ENCODE measurements around the gene TRABD2B.

Gene TRABD2B

GRCh38 chr1:47887475-47888293 lies 109.5 kb downstream of the TRABD2B start:
- H3K4me3 ChIP-seq (ENCODE audit: low read depth, low read length): no peak overlapping the region
- TF ChIP-seq, protein P1, sequence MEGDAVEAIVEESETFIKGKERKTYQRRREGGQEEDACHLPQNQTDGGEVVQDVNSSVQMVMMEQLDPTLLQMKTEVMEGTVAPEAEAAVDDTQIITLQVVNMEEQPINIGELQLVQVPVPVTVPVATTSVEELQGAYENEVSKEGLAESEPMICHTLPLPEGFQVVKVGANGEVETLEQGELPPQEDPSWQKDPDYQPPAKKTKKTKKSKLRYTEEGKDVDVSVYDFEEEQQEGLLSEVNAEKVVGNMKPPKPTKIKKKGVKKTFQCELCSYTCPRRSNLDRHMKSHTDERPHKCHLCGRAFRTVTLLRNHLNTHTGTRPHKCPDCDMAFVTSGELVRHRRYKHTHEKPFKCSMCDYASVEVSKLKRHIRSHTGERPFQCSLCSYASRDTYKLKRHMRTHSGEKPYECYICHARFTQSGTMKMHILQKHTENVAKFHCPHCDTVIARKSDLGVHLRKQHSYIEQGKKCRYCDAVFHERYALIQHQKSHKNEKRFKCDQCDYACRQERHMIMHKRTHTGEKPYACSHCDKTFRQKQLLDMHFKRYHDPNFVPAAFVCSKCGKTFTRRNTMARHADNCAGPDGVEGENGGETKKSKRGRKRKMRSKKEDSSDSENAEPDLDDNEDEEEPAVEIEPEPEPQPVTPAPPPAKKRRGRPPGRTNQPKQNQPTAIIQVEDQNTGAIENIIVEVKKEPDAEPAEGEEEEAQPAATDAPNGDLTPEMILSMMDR (IDR thresholded peaks at IDR 0.05; ENCODE audit: control insufficient read depth, extremely low read depth, insufficient read depth): no peak
- DNase-seq (ENCODE audit: low read depth): no peak

- TF ChIP-seq, protein P1 (IDR thresholded peaks at IDR 0.05; ENCODE audit: control insufficient read depth, extremely low read depth, insufficient read depth): no peak
- H3K4me3 ChIP-seq (ENCODE audit: low read depth, low read length): no peak overlapping the region
- DNase-seq (ENCODE audit: low read depth): no peak
These were observed 110.1 kb downstream of the TRABD2B start for GRCh38 chr1:47887060-47887459.

GRCh38 chr1:47886141-47886540 lies 111.0 kb downstream of the TRABD2B start:
- TF ChIP-seq, protein P1 (IDR thresholded peaks at IDR 0.05; ENCODE audit: control insufficient read depth, extremely low read depth, insufficient read depth): no peak
- H3K4me3 ChIP-seq (ENCODE audit: low read depth, low read length): no peak overlapping the region
- DNase-seq (ENCODE audit: low read depth): no peak

GRCh38 chr1:47885062-47885830 lies 111.9 kb downstream of the TRABD2B start:
- no peak overlapping the region for H3K4me3 ChIP-seq (ENCODE audit: low read depth, low read length)
- DNase-seq (ENCODE audit: low read depth): no peak
- TF ChIP-seq, protein P1 (IDR thresholded peaks at IDR 0.05; ENCODE audit: control insufficient read depth, extremely low read depth, insufficient read depth): no peak

DNA sequence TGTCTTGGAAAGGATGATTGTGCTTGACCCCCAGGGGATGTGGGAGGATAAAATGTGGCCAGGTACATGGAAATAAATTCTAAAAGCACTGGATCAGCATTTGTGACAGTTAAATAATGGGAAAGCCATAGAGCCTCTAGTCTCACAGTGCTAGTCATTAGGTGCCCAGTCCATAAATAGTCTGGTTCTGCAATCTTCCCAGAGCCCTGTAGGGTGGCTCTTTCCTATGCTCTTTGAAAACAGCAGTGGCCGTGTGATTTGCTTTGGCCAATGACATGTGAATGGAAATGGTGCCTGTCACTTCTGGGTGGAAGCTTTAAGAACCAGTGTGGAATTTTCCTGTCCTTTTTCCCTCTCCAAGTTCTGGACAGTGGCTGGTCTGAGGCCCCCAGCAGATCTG lies 113.2 kb downstream of the TRABD2B start:
- H3K4me3 ChIP-seq (ENCODE audit: low read depth, low read length): no peak overlapping the region
- TF ChIP-seq, protein P1 (IDR thresholded peaks at IDR 0.05; ENCODE audit: control insufficient read depth, extremely low read depth, insufficient read depth): no peak
- no peak for DNase-seq (ENCODE audit: low read depth)

- DNase-seq (ENCODE audit: low read depth): no peak
- TF ChIP-seq, protein P1 (IDR thresholded peaks at IDR 0.05; ENCODE audit: control insufficient read depth, extremely low read depth, insufficient read depth): no peak
- H3K4me3 ChIP-seq (ENCODE audit: low read depth, low read length): no peak overlapping the region
These were observed 115.4 kb downstream of the TRABD2B start for GRCh38 chr1:47881505-47882442.
